ENCODE measurements around the gene HIGD1A. TPM values are rescaled to one million over a fixed set of nuclear protein-coding genes. Genes with fewer than 3 reads are reported as not detected.

Gene HIGD1A
- total and polyA plus RNA-seq, 9 of the 15 experiments (the other 6 are each of a cell fraction or from before 2014, with no cell fraction given): 165 to 1,185 (median 333) TPM

GRCh38 chr3:42746455-42747450, 57.5 kb downstream of the HIGD1A start (continued):
- TF ChIP-seq PATZ1 (CRISPR knock-in tag; IDR thresholded peaks at IDR 0.05; ENCODE audit: borderline replicate concordance): no peak
- no peak for TF ChIP-seq MAX (CRISPR knock-in tag; IDR thresholded peaks at IDR 0.05)
- TF ChIP-seq E2F6 (IDR thresholded peaks at IDR 0.05; ENCODE audit: borderline replicate concordance in 1 of 2, extremely low read depth in 1 of 2, insufficient read depth in 1 of 2, insufficient read length in 1 of 2, low read depth in 1 of 2, low read length in 1 of 2, poor library complexity in 1 of 2, severe bottlenecking in 1 of 2): no peak
- TF ChIP-seq ETV1 (tag; conservative IDR thresholded peaks at IDR 0.05; ENCODE audit: low read depth): no peak
- no peak for TF ChIP-seq CBFB (CRISPR knock-in tag; IDR thresholded peaks at IDR 0.05)
